NT2/D1 (cell line): Measurements from ENCODE around the gene IFIT1B.

Experiments
- YY1 ChIP-seq: IDR thresholded peaks from 2 replicates; pipeline ENCODE4 v1.6.1; 2011; ENCODE audit not compliant: insufficient read length, insufficient read depth
- ZNF274 ChIP-seq: IDR thresholded peaks from 2 replicates; pipeline ENCODE4 v1.6.1; 2011; ENCODE audit warnings: mild to moderate bottlenecking, low read depth, low read length

GRCh38 chr10:89392974-89393373 lies 15.1 kb downstream of the IFIT1B start:
- TF ChIP-seq YY1 (no peak), ZNF274 (no peak)
